Stomach (tissue), 4 donors: ENCODE results near the gene SAPCD1.
A peak's percentile ranks its signal among the peaks of the same experiment; 100 is the strongest.

ENCODE experiments used
- EP300 ChIP-seq: sonication (generic); formaldehyde crosslinking; IDR thresholded peaks from one replicate; pipeline ENCODE4 v1.6.1; 2017; ENCODE audit warnings: antibody characterized with exemption
- POLR2A ChIP-seq, 4 donors: fragments of 450-650 bp; IDR thresholded peaks; one replicate each; pipeline ENCODE4 v1.6.1; 2016; ENCODE audit warnings: antibody characterized with exemption in 4 of 4, control low read depth in 2 of 4, mild to moderate bottlenecking in 1 of 4, moderate library complexity in 1 of 4
- POLR2AphosphoS5 ChIP-seq, 3 donors: sonication (generic); formaldehyde crosslinking; IDR thresholded peaks; one replicate each; pipeline ENCODE4 v1.6.1; 2016; ENCODE audit warnings: antibody characterized with exemption in 3 of 3
- TF ChIP-seq, protein P1 (sequence below), 7 experiments: fragments of 450-650 bp in 4 of 7; fragments of 200-600 bp in 3 of 7; sonication (generic) in 3 of 7; IDR thresholded peaks; one replicate each; pipeline ENCODE4 v1.5.1; 2016 to 2019; ENCODE audit warnings: antibody characterized with exemption in 7 of 7, control low read depth in 2 of 7, mild to moderate bottlenecking in 1 of 7

DNA sequence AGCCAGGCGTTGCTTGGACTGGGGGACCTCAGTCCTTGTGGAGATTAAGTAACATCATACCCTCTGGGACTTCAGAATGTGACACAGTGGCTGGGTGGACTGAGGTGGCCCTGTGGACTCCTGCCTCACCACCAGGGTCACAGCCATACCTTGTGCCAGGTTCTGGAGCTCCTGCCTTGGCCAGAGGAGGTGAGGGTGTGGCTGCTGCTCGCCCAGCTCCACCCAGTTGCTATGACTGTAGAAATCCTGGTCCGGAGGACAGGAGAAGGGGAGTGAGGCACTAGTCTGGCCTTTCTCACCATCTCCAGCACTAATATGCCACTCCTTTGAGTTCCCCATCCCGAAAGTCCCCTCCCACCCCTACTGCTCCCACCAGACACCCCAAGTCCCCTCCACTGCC, 12.7 kb downstream of the SAPCD1 start:
- TF ChIP-seq POLR2A (IDR thresholded peaks at IDR 0.05) (no peak), POLR2AphosphoS5 (IDR thresholded peaks at IDR 0.05) (peak in 2 of 3 donors; percentile 58 to 59), EP300 (no peak)
- TF ChIP-seq, protein P1, sequence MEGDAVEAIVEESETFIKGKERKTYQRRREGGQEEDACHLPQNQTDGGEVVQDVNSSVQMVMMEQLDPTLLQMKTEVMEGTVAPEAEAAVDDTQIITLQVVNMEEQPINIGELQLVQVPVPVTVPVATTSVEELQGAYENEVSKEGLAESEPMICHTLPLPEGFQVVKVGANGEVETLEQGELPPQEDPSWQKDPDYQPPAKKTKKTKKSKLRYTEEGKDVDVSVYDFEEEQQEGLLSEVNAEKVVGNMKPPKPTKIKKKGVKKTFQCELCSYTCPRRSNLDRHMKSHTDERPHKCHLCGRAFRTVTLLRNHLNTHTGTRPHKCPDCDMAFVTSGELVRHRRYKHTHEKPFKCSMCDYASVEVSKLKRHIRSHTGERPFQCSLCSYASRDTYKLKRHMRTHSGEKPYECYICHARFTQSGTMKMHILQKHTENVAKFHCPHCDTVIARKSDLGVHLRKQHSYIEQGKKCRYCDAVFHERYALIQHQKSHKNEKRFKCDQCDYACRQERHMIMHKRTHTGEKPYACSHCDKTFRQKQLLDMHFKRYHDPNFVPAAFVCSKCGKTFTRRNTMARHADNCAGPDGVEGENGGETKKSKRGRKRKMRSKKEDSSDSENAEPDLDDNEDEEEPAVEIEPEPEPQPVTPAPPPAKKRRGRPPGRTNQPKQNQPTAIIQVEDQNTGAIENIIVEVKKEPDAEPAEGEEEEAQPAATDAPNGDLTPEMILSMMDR (IDR thresholded peaks at IDR 0.05) = peak in 2 of 7 experiments; percentile 22 to 36
